Caco-2 (cell line): ENCODE results near the gene SGO1. TPM values are rescaled to one million over a fixed set of nuclear protein-coding genes. Genes with fewer than 3 reads are reported as not detected.

ENCODE experiments used
- BruUV-seq: library from RNA; stranded (reverse); fragments of 400-500 nt; replicated peaks from 2 replicates; lab custom pipeline; 2021; lab: Mats Ljungman, UMichigan
- CTCF ChIA-PET: fragments of 300-600 bp; sonication (Branson Sonifier 250); formaldehyde crosslinking; loops from one replicate; lab custom pipeline; 2022; ENCODE audit warnings: antibody characterized with exemption; lab: Charles Lee
- POLR2A ChIA-PET: fragments of 300-600 bp; sonication (Branson Sonifier 250); formaldehyde crosslinking; loops from one replicate; lab custom pipeline; 2022; ENCODE audit warnings: antibody characterized with exemption; lab: Charles Lee
- DNase-seq, 2 experiments: peaks; one replicate each; pipeline versions ENCODE4 v3.0.0 to v3.0.0-alpha.2; 2020 to 2022
- H3K27me3 ChIP-seq: replicated peaks from 2 replicates; pipeline ENCODE4 v1.6.0; 2011; ENCODE audit warnings: low read length; ENCODE audit not compliant: control insufficient read depth, insufficient read depth
- H3K36me3 ChIP-seq: 2 replicates; pipeline ENCODE4 v1.5.1; 2011; ENCODE audit warnings: low read length; ENCODE audit not compliant: control insufficient read depth, insufficient read depth
- H3K4me1 ChIP-seq: fragments of 250-450 bp; sonication (Bioruptor Pico); 2 replicates; pipeline ENCODE4 v1.5.1; 2020; ENCODE audit warnings: mild to moderate bottlenecking
- H3K4me3 ChIP-seq: 2 replicates; pipeline ENCODE4 v1.5.1; 2011; ENCODE audit warnings: low read depth, mild to moderate bottlenecking, control low read depth, low read length
- H3K9me3 ChIP-seq: fragments of 250-450 bp; sonication (Bioruptor Pico); 2 replicates; pipeline ENCODE4 v1.5.1; 2020; ENCODE audit warnings: mild to moderate bottlenecking, moderate library complexity
- H3K27ac Mint-ChIP-seq: one replicate; pipeline ENCODE4 v1.8.0; 2022; ENCODE audit warnings: mixed read lengths; ENCODE audit not compliant: unreplicated experiment
- H3K27me3 Mint-ChIP-seq: one replicate; pipeline ENCODE4 v1.8.0; 2022; ENCODE audit warnings: mixed read lengths; ENCODE audit not compliant: insufficient read depth, unreplicated experiment
- H3K36me3 Mint-ChIP-seq: one replicate; pipeline ENCODE4 v1.8.0; 2022; ENCODE audit warnings: mild to moderate bottlenecking, mixed read lengths; ENCODE audit not compliant: insufficient read depth, unreplicated experiment
- H3K4me1 Mint-ChIP-seq: one replicate; pipeline ENCODE4 v1.8.0; 2022; ENCODE audit warnings: low read depth, mixed read lengths; ENCODE audit not compliant: unreplicated experiment
- H3K4me3 Mint-ChIP-seq: one replicate; pipeline ENCODE4 v1.8.0; 2022; ENCODE audit warnings: mild to moderate bottlenecking, moderate library complexity, mixed read lengths; ENCODE audit not compliant: unreplicated experiment
- H3K9me3 Mint-ChIP-seq: one replicate; pipeline ENCODE4 v1.8.0; 2022; ENCODE audit warnings: mixed read lengths; ENCODE audit not compliant: unreplicated experiment
- intact Hi-C: fragments of 100-400 bp; cut with micrococcal nuclease; formaldehyde crosslinking; loops from one replicate; pipeline ENCODE4 v1.10.0; 2022; ENCODE audit not compliant: unreplicated experiment
- total RNA-seq: library from RNA; stranded (reverse); gene quantifications from 2 replicates; pipeline ENCODE4 v1.2.3, GENCODE V29; 2022
- TF ChIP-seq, protein P1 (sequence below), 2 experiments: fragments of 200-600 bp in 1 of 2; IDR thresholded peaks; 1 replicate in 1 of 2; 2 replicates in 1 of 2; pipeline versions ENCODE4 v1.5.1 to v1.8.0; 2011 to 2022; ENCODE audit warnings: antibody characterized with exemption in 1 of 2, control low read depth in 1 of 2, inconsistent platforms in 1 of 2, low read depth in 1 of 2, low read length in 1 of 2, mild to moderate bottlenecking in 1 of 2, moderate library complexity in 1 of 2; ENCODE audit not compliant: insufficient read depth in 1 of 2, severe bottlenecking in 1 of 2, unreplicated experiment in 1 of 2

Gene SGO1
- total RNA-seq, 1 experiment from 2014 or later = 24.2 TPM

DNA sequence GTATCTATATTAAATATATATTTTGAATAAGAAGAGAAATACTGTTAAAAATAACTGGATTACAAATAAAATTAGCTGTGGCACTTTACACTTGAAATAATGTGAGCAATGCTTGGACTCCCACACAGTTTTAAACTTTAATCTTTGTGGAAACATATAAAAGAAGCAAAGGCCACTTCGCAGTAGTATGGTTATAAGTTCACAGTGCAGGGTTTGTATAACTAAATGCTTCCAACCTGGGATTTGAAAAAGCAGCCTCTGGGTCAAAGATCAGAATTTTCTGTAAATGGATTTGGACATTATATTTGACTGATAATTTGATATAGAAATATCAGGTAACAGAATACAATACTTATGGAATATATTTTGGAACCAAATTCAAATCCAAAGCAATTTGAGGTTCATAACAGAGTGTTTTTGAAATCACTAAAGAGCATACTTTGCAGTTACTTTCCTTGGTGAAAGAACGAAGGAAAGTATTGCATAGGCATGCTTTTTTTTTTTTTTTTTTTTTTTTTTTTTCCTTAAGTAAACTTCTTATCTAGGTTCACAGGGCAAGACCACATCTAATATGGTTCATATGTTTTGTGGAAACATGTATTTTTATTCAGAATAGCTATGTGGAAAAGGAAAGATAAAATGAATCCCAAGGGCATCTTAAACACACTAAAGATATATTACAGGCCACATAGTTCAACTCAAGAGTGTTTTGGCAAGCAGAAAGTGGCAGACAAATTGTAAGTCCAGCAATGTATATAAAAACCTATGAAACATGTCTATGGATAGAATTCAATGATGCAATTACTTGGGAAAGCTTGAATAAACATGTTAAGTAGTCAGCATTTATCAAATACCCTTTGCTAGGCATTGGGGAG, 47.1 kb upstream of the SGO1 start:
- Mint-ChIP-seq H3K27me3 (no peaks in the 10 kb centered on the region), H3K4me1 (no peaks in the 10 kb centered on the region), H3K27ac (no peak overlapping the region), H3K4me3 (no peak overlapping the region), H3K9me3 (no peaks in the 10 kb centered on the region), H3K36me3 (no peaks in the 10 kb centered on the region)
- no peak overlapping the region for H3K4me3 ChIP-seq
- POLR2A ChIA-PET = no interaction called here
- no peaks in the 10 kb centered on the region for H3K36me3 ChIP-seq
- H3K4me1 ChIP-seq = no peaks in the 10 kb centered on the region
- no peak for DNase-seq
- TF ChIP-seq, protein P1, sequence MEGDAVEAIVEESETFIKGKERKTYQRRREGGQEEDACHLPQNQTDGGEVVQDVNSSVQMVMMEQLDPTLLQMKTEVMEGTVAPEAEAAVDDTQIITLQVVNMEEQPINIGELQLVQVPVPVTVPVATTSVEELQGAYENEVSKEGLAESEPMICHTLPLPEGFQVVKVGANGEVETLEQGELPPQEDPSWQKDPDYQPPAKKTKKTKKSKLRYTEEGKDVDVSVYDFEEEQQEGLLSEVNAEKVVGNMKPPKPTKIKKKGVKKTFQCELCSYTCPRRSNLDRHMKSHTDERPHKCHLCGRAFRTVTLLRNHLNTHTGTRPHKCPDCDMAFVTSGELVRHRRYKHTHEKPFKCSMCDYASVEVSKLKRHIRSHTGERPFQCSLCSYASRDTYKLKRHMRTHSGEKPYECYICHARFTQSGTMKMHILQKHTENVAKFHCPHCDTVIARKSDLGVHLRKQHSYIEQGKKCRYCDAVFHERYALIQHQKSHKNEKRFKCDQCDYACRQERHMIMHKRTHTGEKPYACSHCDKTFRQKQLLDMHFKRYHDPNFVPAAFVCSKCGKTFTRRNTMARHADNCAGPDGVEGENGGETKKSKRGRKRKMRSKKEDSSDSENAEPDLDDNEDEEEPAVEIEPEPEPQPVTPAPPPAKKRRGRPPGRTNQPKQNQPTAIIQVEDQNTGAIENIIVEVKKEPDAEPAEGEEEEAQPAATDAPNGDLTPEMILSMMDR (IDR thresholded peaks at IDR 0.05; ENCODE audit: insufficient read depth in 1 of 2, low read depth in 1 of 2, low read length in 1 of 2, severe bottlenecking in 1 of 2, unreplicated experiment in 1 of 2) = no peak
- H3K9me3 ChIP-seq = no peaks in the 10 kb centered on the region
- no TSS peak for BruUV-seq
- CTCF ChIA-PET = no interaction called here
- no peaks in the 10 kb centered on the region for H3K27me3 ChIP-seq
- intact Hi-C loops = loop anchor here (1.0 kb wide), 1 partner anchor 90 kb away; no protein-coding TSS in a partner anchor

DNA sequence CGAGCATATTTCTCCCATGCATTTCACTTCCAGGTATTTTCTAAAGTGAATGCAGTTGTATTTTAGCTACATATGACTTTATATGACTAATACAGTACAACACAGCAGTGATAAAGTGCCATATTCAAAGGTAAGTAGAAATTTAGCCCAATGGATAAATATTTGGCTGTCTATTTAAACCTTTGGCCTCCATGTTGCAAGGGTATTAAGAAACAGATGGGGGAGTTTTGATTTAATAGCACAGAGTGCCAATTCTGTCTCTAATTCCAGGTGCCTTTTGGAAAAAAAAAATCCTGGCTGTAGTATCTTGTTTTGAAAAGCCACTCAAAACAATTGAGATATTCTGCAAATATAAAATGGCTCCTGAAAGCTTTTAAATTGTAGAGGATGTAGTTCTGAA, 44.9 kb upstream of the SGO1 start:
- intact Hi-C loops = no loop called here
- Histone ChIP-seq H3K4me1 (no peaks in the 10 kb centered on the region), H3K9me3 (no peaks in the 10 kb centered on the region), H3K4me3 (no peak overlapping the region), H3K36me3 (no peaks in the 10 kb centered on the region), H3K27me3 (no peaks in the 10 kb centered on the region)
- Mint-ChIP-seq H3K4me3 (no peak overlapping the region), H3K9me3 (no peaks in the 10 kb centered on the region), H3K27me3 (no peaks in the 10 kb centered on the region), H3K27ac (no peak overlapping the region), H3K4me1 (no peaks in the 10 kb centered on the region), H3K36me3 (no peaks in the 10 kb centered on the region)
- TF ChIP-seq, protein P1 (IDR thresholded peaks at IDR 0.05; ENCODE audit: insufficient read depth in 1 of 2, low read depth in 1 of 2, low read length in 1 of 2, severe bottlenecking in 1 of 2, unreplicated experiment in 1 of 2) = no peak
- CTCF ChIA-PET = no interaction called here
- no peak for DNase-seq
- no TSS peak for BruUV-seq
- POLR2A ChIA-PET = no interaction called here

DNA sequence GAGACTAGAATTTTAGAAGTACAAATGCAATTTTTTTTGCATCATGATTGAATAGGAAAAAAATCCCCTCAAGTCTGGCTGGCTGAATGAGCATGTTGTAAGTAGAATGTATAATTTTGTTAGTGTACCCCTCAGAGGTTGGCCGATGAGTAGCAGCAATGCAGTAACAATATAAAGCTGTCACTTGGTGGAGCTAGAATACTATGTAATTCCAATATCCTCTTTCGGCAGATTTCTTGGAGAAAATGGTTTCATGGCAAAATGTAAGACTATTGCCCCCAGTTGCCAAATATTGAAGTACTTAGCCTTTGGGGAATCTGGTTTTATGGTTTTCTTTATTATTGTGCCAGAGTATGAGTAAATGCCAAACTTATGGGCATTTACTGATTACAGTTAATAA, 39.8 kb upstream of the SGO1 start:
- Histone ChIP-seq H3K27me3 (no peaks in the 10 kb centered on the region), H3K4me3 (no peak overlapping the region), H3K36me3 (no peaks in the 10 kb centered on the region), H3K9me3 (no peaks in the 10 kb centered on the region), H3K4me1 (no peaks in the 10 kb centered on the region)
- Mint-ChIP-seq H3K36me3 (no peaks in the 10 kb centered on the region), H3K4me1 (no peaks in the 10 kb centered on the region), H3K9me3 (no peaks in the 10 kb centered on the region), H3K4me3 (no peak overlapping the region), H3K27me3 (no peaks in the 10 kb centered on the region), H3K27ac (no peak overlapping the region)
- no TSS peak for BruUV-seq
- POLR2A ChIA-PET = no interaction called here
- intact Hi-C loops = loop anchor here (1.0 to 10.0 kb wide), 8 partner anchors 115 to 1889 kb away; no protein-coding TSS in a partner anchor
- TF ChIP-seq, protein P1 (IDR thresholded peaks at IDR 0.05; ENCODE audit: insufficient read depth in 1 of 2, low read depth in 1 of 2, low read length in 1 of 2, severe bottlenecking in 1 of 2, unreplicated experiment in 1 of 2) = peak; percentile 20 to 45
- peak in 1 of 2 experiments; percentile 44 for DNase-seq
- CTCF ChIA-PET = interaction anchor here (0.5 kb wide), 1 partner anchor 185 kb away, joined by 3 read pairs; no protein-coding TSS in a partner anchor
